GM06990 (cell line): ENCODE results near the gene PIGO.
A peak's percentile ranks its signal among the peaks of the same experiment; 100 is the strongest.

ENCODE experiments used
- DNase-seq: peaks from one replicate; pipeline ENCODE4 v3.0.0-alpha.2; 2011; ENCODE audit not compliant: insufficient read length; ENCODE audit errors: extremely low read depth
- H3K27me3 ChIP-seq: replicated peaks from 2 replicates; pipeline ENCODE4 v1.6.0; 2011; ENCODE audit warnings: low read length; ENCODE audit not compliant: control insufficient read depth, insufficient read depth
- H3K36me3 ChIP-seq: 2 replicates; pipeline ENCODE4 v1.5.1; 2011; ENCODE audit warnings: low read length; ENCODE audit not compliant: control insufficient read depth, insufficient read depth
- H3K4me3 ChIP-seq: replicated peaks from 2 replicates; pipeline ENCODE4 v1.5.1; 2011; ENCODE audit warnings: low read depth, mild to moderate bottlenecking, control low read depth, low read length
- CTCF ChIP-seq: IDR thresholded peaks from 2 replicates; pipeline ENCODE4 v1.5.1; 2011; ENCODE audit warnings: low read length, control low read depth, mild to moderate bottlenecking, inconsistent platforms; ENCODE audit not compliant: insufficient read depth, poor library complexity, severe bottlenecking

The PIGO gene

DNA sequence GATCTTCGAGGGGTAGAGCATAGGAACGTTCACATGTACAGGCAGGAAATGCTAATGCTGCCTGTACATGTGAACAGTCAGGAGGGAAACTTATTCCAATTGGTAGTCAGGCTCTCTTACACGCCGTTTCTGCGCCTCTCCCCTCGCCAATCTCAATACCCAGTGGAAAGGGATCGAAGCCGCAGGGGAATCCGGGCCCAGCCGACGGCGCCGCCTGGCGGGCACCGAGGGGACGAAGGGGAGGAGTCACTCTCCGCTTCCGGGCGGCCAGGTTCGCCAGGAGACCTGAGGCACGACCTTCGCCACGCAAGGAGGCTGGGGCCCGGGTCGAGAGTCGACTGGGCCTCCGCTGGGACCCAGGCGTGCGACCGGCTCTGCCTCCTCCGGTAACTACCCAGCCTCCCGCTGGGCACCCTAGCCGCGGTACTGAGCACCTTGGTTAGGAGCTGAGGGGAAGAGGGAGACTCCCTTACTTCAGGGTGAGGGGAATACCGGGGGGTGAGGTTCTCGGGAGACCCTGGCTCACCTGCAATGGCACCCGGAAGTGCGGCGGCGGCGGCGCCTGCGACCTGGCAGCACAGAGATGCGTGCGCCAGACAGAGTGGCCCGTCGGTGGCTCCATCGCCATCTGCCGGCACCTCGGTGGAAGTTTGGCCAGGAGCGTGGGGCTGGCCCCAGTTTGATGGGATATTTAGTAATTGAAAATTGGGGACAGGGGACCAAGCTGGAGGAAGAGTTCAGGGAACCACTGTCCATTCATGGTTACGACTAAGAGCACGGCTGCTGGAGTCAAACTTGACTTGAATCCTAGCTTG lies at the start of gene PIGO:
Gene PIGO (minus strand): TSS at position 557 of the 815 bp plus-strand sequence. CDS start 1,026 bp downstream, outside the sequence.
- DNase-seq, result peak; percentile 93
- peak; percentile 97 for TF ChIP-seq CTCF
- H3K4me3 ChIP-seq, result peak within 1 kb of the TSS; percentile 93
- H3K27me3 ChIP-seq, result no peaks in the 10 kb centered on the region
- peaks cover 24% of the 10 kb centered on the region for H3K36me3 ChIP-seq

- H3K27me3 ChIP-seq, result no peaks in the 10 kb centered on the region
- no peak for TF ChIP-seq CTCF
Measured at GRCh38 chr9:35142037-35142436, 45.6 kb upstream of the PIGO start.

DNA sequence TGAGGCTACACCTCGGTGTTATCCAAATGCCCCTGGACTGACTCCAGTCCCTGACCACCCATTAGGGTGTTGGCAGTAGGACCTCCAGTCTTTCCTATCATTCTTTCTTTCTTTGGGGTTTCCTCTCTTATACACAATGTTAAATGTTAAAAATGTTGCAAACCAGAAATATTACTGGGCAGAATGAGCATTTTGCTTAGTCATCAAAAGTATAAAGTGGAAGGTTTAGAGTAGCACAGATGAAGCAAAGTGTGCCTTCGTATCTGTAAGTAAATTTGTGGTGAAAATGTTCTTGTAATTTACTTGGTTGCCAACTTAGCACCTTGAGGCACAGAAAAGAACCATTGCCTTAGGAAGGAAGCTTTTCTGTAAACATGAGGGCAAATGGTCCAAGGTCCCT lies 43.7 kb upstream of the PIGO start:
- TF ChIP-seq CTCF, result no peak
- DNase-seq, result no peak
- Histone ChIP-seq H3K36me3 (no peaks in the 10 kb centered on the region), H3K4me3 (no peak overlapping the region), H3K27me3 (no peaks in the 10 kb centered on the region)

More at GRCh38 chr9:35142037-35142436, 45.6 kb upstream of the PIGO start:
- Histone ChIP-seq H3K36me3 (no peaks in the 10 kb centered on the region), H3K4me3 (no peak overlapping the region)
- DNase-seq, result no peak

DNA sequence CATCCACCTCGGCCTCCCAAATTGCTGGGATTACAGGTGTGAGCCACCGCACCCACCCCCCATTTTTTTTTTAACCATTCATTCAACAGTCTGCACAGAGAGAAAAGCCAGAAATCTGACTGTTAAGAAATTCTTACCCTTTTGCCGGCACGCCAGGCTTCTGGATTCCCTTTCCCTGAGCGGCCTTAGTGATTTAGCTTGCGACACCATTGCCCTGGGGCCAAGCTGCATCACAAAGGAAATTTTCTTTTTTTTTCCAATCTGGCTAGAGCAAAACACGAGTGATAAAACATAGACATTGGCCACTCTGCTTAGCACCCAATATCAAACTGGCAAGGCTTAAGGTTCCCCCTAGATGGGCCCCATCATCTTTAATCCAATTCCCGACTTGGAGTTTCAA lies 40.5 kb upstream of the PIGO start:
- DNase-seq, result no peak
- TF ChIP-seq CTCF, result no peak
- H3K27me3 ChIP-seq, result no peaks in the 10 kb centered on the region
- H3K36me3 ChIP-seq, result no peaks in the 10 kb centered on the region
- no peak overlapping the region for H3K4me3 ChIP-seq

DNA sequence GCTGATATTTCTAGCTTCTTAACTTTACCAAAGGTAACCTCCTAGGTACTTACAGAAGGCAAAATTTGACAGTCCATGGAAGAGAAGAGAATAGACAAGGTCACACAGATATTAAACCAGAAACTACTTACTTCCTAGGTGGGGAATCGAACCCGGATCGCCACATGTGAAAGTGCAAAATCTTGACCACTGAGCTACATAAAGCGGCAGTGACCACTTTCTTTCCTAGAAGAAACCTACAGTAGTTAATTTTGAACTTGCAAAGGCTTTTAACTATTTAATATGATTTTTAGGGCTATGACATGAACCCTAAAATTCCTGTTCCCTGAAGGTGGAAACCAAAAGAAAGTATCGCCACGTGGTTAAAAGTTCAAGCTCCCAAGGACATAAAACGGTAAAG lies 39.6 kb upstream of the PIGO start:
- Histone ChIP-seq H3K36me3 (no peaks in the 10 kb centered on the region), H3K27me3 (no peaks in the 10 kb centered on the region), H3K4me3 (no peak overlapping the region)
- TF ChIP-seq CTCF, result no peak
- no peak for DNase-seq
